Left kidney (tissue), 2 donors: ENCODE results near the gene NUTM2B. TPM values are rescaled to one million over a fixed set of nuclear protein-coding genes. Genes with fewer than 3 reads are reported as not detected.
"Not testable (repeated sequence)": the region's sequence is repeated elsewhere in the genome, so short reads cannot be mapped to it uniquely, and the experiment has no call there.

Source experiments
- DNase-seq: peaks from one replicate; pipeline ENCODE4 v3.0.0-alpha.2; 2013
- polyA plus RNA-seq: library from polyadenylated mRNA; unstranded; fragments of 120-200 nt; gene quantifications from one replicate; pipeline ENCODE4 v1.2.1, GENCODE V29; 2013; ENCODE audit not compliant: insufficient read length

NUTM2B gene
- polyA plus RNA-seq, 1 donor, result 2.0 TPM

DNA sequence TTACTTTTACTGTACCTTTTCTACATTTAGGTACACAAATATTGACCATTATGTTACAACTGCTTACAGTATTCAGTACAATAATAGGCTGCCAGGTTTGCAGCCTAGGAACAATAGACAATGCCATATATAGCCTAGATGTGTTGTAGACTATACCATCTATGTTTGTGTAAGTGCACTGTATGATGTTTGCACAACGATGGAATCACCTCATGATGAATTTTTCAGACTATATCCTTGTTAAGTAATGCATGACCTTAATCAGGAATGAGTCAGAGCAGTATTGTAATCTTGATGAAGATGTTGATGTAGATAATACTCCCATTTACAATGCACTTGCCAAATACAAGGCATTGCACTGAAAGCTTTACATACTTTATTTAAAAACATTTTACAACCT is 23.6 kb downstream of the NUTM2B start:
- not testable (repeated sequence) for DNase-seq

DNA sequence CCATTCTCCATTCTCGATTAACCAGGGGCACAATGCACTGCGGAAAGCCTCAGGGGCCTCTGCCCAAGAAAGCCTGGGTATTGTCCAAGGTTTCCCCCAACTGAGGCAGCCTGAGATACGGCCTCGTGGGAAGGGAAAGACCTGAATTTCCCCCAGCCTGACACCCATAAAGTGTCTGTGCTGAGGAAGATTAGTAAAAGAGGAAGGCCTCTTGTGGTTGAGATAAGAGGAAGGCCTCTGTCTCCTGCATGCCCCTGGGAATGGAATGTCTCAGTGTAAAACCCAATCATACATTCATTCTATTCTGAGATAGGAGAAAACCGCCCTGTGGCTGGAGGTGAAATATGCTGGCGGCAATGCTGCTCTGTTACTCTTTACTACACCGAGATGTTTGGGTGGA is 41.8 kb downstream of the NUTM2B start:
- DNase-seq, result not testable (repeated sequence)

DNA sequence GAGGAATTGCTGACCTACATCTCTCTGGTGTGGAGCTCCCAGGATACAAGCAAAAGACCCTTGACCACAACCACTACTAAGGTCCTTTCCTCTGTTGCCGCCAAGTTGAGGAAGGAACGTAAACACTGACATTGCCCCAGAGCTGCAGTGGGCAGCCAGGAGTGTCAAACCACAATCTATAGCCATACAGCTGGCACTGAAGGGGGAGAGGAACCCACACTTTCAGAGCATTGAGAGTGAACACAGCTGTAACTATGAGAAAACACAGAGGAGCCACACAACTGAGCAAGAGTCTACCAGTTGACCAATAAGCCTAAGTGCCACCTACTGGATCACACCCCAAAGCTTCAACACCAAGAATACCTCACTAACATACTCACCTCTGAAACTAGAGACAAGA is 45.5 kb downstream of the NUTM2B start:
- DNase-seq, result not testable (repeated sequence)

DNA sequence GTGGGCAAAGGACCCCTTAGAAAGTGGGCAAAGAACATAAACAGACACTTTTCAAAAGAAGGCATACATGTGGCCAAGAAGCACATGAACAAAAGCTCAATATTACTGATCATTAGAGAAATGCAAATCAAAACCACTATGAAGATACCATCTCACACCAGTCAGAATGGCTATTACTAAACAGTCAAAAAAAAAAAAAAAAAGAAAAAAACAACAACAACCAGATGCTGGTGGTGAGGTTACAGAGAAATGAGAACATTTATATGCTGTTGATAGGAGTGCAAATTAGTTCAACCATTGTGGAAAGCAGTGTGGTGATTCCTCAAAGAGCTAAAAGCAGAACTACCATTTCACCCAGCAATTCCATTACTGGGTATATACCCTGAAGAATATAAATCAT is 50.6 kb downstream of the NUTM2B start:
- not testable (repeated sequence) for DNase-seq

DNA sequence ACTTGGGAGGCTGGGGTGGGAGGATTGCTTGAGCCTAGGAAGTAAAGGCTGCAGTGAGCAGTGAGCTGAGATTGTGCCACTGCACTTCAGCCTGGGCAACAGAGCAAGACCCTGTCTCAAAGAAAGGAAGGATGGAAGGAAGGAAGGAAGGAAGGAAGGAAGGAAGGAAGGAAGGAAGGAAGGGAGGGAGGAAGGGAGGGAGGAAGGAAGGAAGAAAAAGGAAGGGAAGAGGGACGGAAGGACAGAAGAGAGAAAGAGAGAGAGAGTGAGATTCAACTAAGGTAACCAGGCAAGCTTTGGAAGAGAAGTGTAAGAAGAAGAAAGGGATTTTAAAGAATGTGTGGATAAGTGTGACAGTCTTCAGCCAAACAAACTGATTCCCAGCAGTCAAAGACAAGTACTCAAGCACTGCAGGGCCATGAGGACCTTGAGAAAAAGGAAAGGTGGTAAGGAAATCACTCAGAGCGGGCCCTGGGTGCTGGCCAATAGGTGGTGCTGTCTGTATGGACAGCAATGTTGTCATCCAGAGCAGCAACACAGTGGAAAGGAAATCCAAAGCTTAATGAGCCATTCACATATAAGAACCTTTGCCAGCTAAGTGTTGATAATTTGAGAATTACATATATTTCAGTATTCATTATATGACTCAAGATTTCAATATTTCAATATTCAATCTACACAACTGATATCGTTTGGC is 55.4 kb downstream of the NUTM2B start:
- DNase-seq, result not testable (repeated sequence)

Other genes starting within 250 kb of the NUTM2B start
- 1.4 TPM for gene EIF5AL1, start 190.7 kb upstream of the NUTM2B start, polyA plus RNA-seq
- 0.25 TPM for gene SFTPA2, start 142.8 kb upstream of the NUTM2B start, polyA plus RNA-seq
- gene SFTPA1, start 92.3 kb upstream of the NUTM2B start, polyA plus RNA-seq, result not detected
- gene NUTM2E, start 123.5 kb downstream of the NUTM2B start, polyA plus RNA-seq, result 0.18 TPM
- 1.6 TPM for gene SFTPD, start 245.9 kb downstream of the NUTM2B start, polyA plus RNA-seq